Measurements from ENCODE around the gene CFAP100.

- TF ChIP-seq NCOA1 (IDR thresholded peaks at IDR 0.05; ENCODE audit: low read depth) (no peak), MAFK (IDR thresholded peaks at IDR 0.05; ENCODE audit: low read length) (no peak), POLR2A (conservative IDR thresholded peaks at IDR 0.05) (no peak), CTCF (IDR thresholded peaks at IDR 0.05 in 2 of 3, conservative IDR thresholded peaks at IDR 0.05 in 1 of 3; ENCODE audit: insufficient read depth in 2 of 3, low read depth in 1 of 3, low read length in 3 of 3) (no peak), ZBTB26 (CRISPR knock-in tag; IDR thresholded peaks at IDR 0.05) (no peak), LARP7 (IDR thresholded peaks at IDR 0.05) (no peak), NONO (IDR thresholded peaks at IDR 0.05; ENCODE audit: low read depth in 2 of 2, low read length in 1 of 2) (no peak), CC2D1A (IDR thresholded peaks at IDR 0.05) (no peak), YY1 (IDR thresholded peaks at IDR 0.05; ENCODE audit: borderline replicate concordance in 1 of 3, control insufficient read depth in 1 of 3, extremely low read depth in 1 of 3, insufficient read depth in 3 of 3, insufficient read length in 1 of 3, insufficient replicate concordance in 2 of 3, low read depth in 1 of 3, low read length in 2 of 3) (no peak), SMC3 (conservative IDR thresholded peaks at IDR 0.05; ENCODE audit: insufficient read depth, low read depth, low read length) (no peak), SP2 (IDR thresholded peaks at IDR 0.05; ENCODE audit: extremely low read depth, low read depth, low read length, poor library complexity, severe bottlenecking) (no peak), TOE1 (IDR thresholded peaks at IDR 0.05; ENCODE audit: borderline replicate concordance) (no peak), TOE1 (CRISPR knock-in tag; IDR thresholded peaks at IDR 0.05; ENCODE audit: borderline replicate concordance, low read depth) (no peak)
These were observed 14.5 kb upstream of the CFAP100 start for GRCh38 chr3:126380011-126380768.

All from K562 (cell line).